Endothelial cell of umbilical vein (primary cell): ENCODE measurements around the gene UBE2I. TPM values are rescaled to one million over a fixed set of nuclear protein-coding genes. Genes with fewer than 3 reads are reported as not detected.

Experiments
- BruUV-seq: library from RNA; stranded (reverse); fragments of 400-500 nt; replicated peaks from 2 replicates; lab custom pipeline; 2021; lab: Mats Ljungman, UMichigan
- CTCF ChIA-PET: fragments of 300-600, 350-600 bp; sonication (Branson Sonifier 250); formaldehyde crosslinking; loops from one replicate; lab custom pipeline; 2021; ENCODE audit warnings: antibody characterized with exemption, inconsistent platforms; lab: Charles Lee
- POLR2A ChIA-PET: fragments of 300-600, 350-600 bp; sonication (Branson Sonifier 250); formaldehyde crosslinking; loops from one replicate; lab custom pipeline; 2021; ENCODE audit warnings: antibody characterized with exemption, inconsistent platforms; lab: Charles Lee
- DNase-seq: peaks from one replicate; pipeline ENCODE4 v3.0.0-alpha.2; 2011; ENCODE audit warnings: low read depth, low spot score
- FAIRE-seq: peaks from 2 replicates; lab custom pipeline; 2011; peaks lifted over from hg19 to GRCh38; lab: Jason Lieb, UNC
- H2AFZ ChIP-seq: 2 replicates; pipeline ENCODE4 v1.6.0; 2012; ENCODE audit warnings: low read depth, low read length, control low read depth, inconsistent platforms
- H3K27ac ChIP-seq: 2 replicates; pipeline ENCODE4 v1.5.1; 2011; ENCODE audit warnings: low read depth, mild to moderate bottlenecking, control low read depth, low read length, moderate library complexity; ENCODE audit not compliant: insufficient read depth
- H3K27me3 ChIP-seq, 2 experiments: 2 replicates each; pipeline versions ENCODE4 v1.6.0 to v1.6.1; 2011; ENCODE audit warnings: low read length in 2 of 2, mixed read lengths in 1 of 2; ENCODE audit not compliant: control insufficient read depth in 2 of 2, insufficient read depth in 2 of 2
- H3K36me3 ChIP-seq, 2 experiments: 2 replicates in 1 of 2; 3 replicates in 1 of 2; pipeline ENCODE4 v1.5.1; 2011; ENCODE audit warnings: low read length in 2 of 2, mild to moderate bottlenecking in 1 of 2, moderate library complexity in 1 of 2; ENCODE audit not compliant: control insufficient read depth in 2 of 2, insufficient read depth in 2 of 2; ENCODE audit errors: extremely low read depth in 1 of 2
- H3K4me1 ChIP-seq: 3 replicates; pipeline ENCODE4 v1.5.1; 2011; ENCODE audit warnings: mild to moderate bottlenecking, low read length; ENCODE audit not compliant: control insufficient read depth, insufficient read depth; ENCODE audit errors: extremely low read depth
- H3K4me2 ChIP-seq: 2 replicates; pipeline ENCODE4 v1.6.1; 2011; ENCODE audit warnings: low read length, control low read depth, mixed read lengths; ENCODE audit not compliant: insufficient read depth
- H3K4me3 ChIP-seq, 3 experiments: fragments of 200-600 bp in 1 of 3; sonication (generic), shearing (Covaris generic) in 1 of 3; replicated peaks in 1 of 3; 2 replicates each; pipeline ENCODE4 v1.5.1; 2011 to 2016; ENCODE audit warnings: control low read depth in 3 of 3, low read length in 3 of 3, mild to moderate bottlenecking in 2 of 3, inconsistent platforms in 1 of 3, low read depth in 1 of 3, moderate library complexity in 1 of 3; ENCODE audit not compliant: insufficient read depth in 1 of 3
- H3K79me2 ChIP-seq: 2 replicates; pipeline ENCODE4 v1.6.0; 2012; ENCODE audit warnings: low read length, inconsistent platforms; ENCODE audit not compliant: control insufficient read depth, insufficient read depth
- H3K9ac ChIP-seq: replicated peaks from 2 replicates; pipeline ENCODE3; 2011; ENCODE audit warnings: low read length, control low read depth; ENCODE audit not compliant: insufficient read depth; ENCODE audit errors: extremely low read depth
- H3K9me1 ChIP-seq: replicated peaks from 3 replicates; pipeline ENCODE4 v1.6.0; 2011; ENCODE audit warnings: mild to moderate bottlenecking, low read length; ENCODE audit not compliant: control insufficient read depth, insufficient read depth; ENCODE audit errors: extremely low read depth
- H3K9me3 ChIP-seq: replicated peaks from 2 replicates; pipeline ENCODE4 v1.5.1; 2012; ENCODE audit warnings: low read length, inconsistent platforms; ENCODE audit not compliant: control insufficient read depth, insufficient read depth
- H4K20me1 ChIP-seq: replicated peaks from 2 replicates; pipeline ENCODE3; 2011; ENCODE audit warnings: mild to moderate bottlenecking, low read length; ENCODE audit not compliant: control insufficient read depth, insufficient read depth; ENCODE audit errors: extremely low read depth
- CTCF ChIP-seq, 2 donors: IDR thresholded peaks; 1 replicate in 1 of 2; 2 replicates in 1 of 2; pipeline ENCODE4 v1.5.1; 2011; ENCODE audit warnings: low read length in 2 of 2, mild to moderate bottlenecking in 2 of 2, moderate library complexity in 2 of 2, control low read depth in 1 of 2, inconsistent platforms in 1 of 2, low read depth in 1 of 2; ENCODE audit not compliant: insufficient read depth in 1 of 2; ENCODE audit errors: extremely low read depth in 1 of 2
- EZH2 ChIP-seq: IDR thresholded peaks from 2 replicates; pipeline ENCODE4 v1.6.1; 2012; ENCODE audit warnings: borderline replicate concordance, low read depth, mild to moderate bottlenecking, moderate library complexity, low read length, inconsistent platforms; ENCODE audit not compliant: severe bottlenecking
- FOS ChIP-seq: IDR thresholded peaks from 2 replicates; pipeline ENCODE4 v1.6.1; 2011; ENCODE audit warnings: mild to moderate bottlenecking, low read length, moderate library complexity, borderline replicate concordance; ENCODE audit not compliant: insufficient read depth
- GATA2 ChIP-seq: IDR thresholded peaks from 2 replicates; pipeline ENCODE4 v1.7.0; 2011; ENCODE audit warnings: low read depth, mild to moderate bottlenecking, moderate library complexity, mixed read lengths, low read length; ENCODE audit not compliant: insufficient read length, insufficient read depth
- JUN ChIP-seq: IDR thresholded peaks from 2 replicates; pipeline ENCODE4 v1.6.1; 2011; ENCODE audit warnings: borderline replicate concordance, low read depth; ENCODE audit not compliant: insufficient read length, insufficient read depth
- MAX ChIP-seq: IDR thresholded peaks from 2 replicates; pipeline ENCODE4 v1.6.1; 2011; ENCODE audit not compliant: insufficient read depth, insufficient read length
- POLR2A ChIP-seq: IDR thresholded peaks from 2 replicates; pipeline ENCODE4 v1.6.1; 2012; ENCODE audit warnings: low read depth, mild to moderate bottlenecking, control low read depth, low read length
- POLR2AphosphoS5 ChIP-seq: IDR thresholded peaks from 2 replicates; pipeline ENCODE4 v1.6.1; 2012; ENCODE audit warnings: low read depth, mild to moderate bottlenecking, control low read depth, low read length, moderate library complexity; ENCODE audit not compliant: insufficient read depth
- dilution Hi-C: fragments of 300-500 bp; cut with MboI; formaldehyde crosslinking; loops from one replicate; pipeline ENCODE4 v1.15.0; 2019; ENCODE audit warnings: low sequenced_read_pairs; ENCODE audit not compliant: extremely low pct_ligation_motif_present
- intact Hi-C: fragments of 100-400 bp; cut with micrococcal nuclease; formaldehyde crosslinking; loops from one replicate; pipeline ENCODE4 v1.10.0; 2022
- polyA plus RNA-seq, 4 experiments: library from polyadenylated mRNA; depleted of rRNA in 3 of 4; stranded (reverse) in 3 of 4; unstranded in 1 of 4; fragments of >200 nt; gene quantifications; 2 replicates each; pipeline versions ENCODE4 v1.2.1 to v1.2.3, GENCODE V29; 2011 to 2012; ENCODE audit warnings: missing spikeins in 1 of 4
- total RNA-seq: library from RNA; stranded (reverse); gene quantifications from 2 replicates; pipeline ENCODE4 v1.2.3, GENCODE V29; 2021

Gene UBE2I
- total and polyA plus RNA-seq, 2 donors (not counting 3 experiments of a cell fraction or from before 2014, with no cell fraction given), result 122 to 233 TPM

GRCh38 chr16:1290860-1291575, 18.4 kb upstream of the UBE2I start:
- peaks cover 17 to 18% of the 10 kb centered on the region in 2 experiments for H3K27me3 ChIP-seq
- no peaks in the 10 kb centered on the region for H3K79me2 ChIP-seq
- no peak overlapping the region for H2AFZ ChIP-seq
- no peak overlapping the region for H3K9ac ChIP-seq
- H3K4me1 ChIP-seq, result no peaks in the 10 kb centered on the region
- H3K4me2 ChIP-seq, result no peak overlapping the region
- dilution Hi-C loops (no loop called here), intact Hi-C loops (no loop called here)
- H3K4me3 ChIP-seq, result no peak overlapping the region
- ChIA-PET CTCF (interaction anchor here (1.4 to 2.5 kb wide), 2 partner anchors 9 to 11 kb away, joined by 3 to 15 read pairs; no protein-coding TSS in a partner anchor), POLR2A (no interaction called here)
- no peak overlapping the region for H3K27ac ChIP-seq
- H4K20me1 ChIP-seq, result no peaks in the 10 kb centered on the region
- peak; percentile 37 for DNase-seq
- BruUV-seq, result no TSS peak
- FAIRE-seq, result no peak
- TF ChIP-seq FOS, result no peak
- no peak for TF ChIP-seq POLR2A
- no peaks in the 10 kb centered on the region for H3K36me3 ChIP-seq
- H3K9me3 ChIP-seq, result no peaks in the 10 kb centered on the region
- H3K9me1 ChIP-seq, result no peaks in the 10 kb centered on the region

- intact Hi-C loops, result no loop called here
- H3K4me2 ChIP-seq, result no peak overlapping the region
- no peak overlapping the region for H2AFZ ChIP-seq
- TF ChIP-seq GATA2 (no peak), EZH2 (no peak), JUN (no peak), MAX (no peak), POLR2AphosphoS5 (no peak), CTCF (IDR thresholded peaks at IDR 0.05; ENCODE audit: extremely low read depth in 1 of 2, insufficient read depth in 1 of 2, low read depth in 1 of 2, low read length in 2 of 2) (no peak)
- H3K9me3 ChIP-seq, result no peaks in the 10 kb centered on the region
- no peaks in the 10 kb centered on the region for H4K20me1 ChIP-seq
- peaks cover 17 to 18% of the 10 kb centered on the region in 2 experiments for H3K27me3 ChIP-seq
- FAIRE-seq (no peak), DNase-seq (no peak)
- no peaks in the 10 kb centered on the region for H3K79me2 ChIP-seq
- H3K36me3 ChIP-seq, result no peaks in the 10 kb centered on the region
- no peaks in the 10 kb centered on the region for H3K4me1 ChIP-seq
- H3K4me3 ChIP-seq, result no peak overlapping the region
- H3K27ac ChIP-seq, result no peak overlapping the region
- ChIA-PET POLR2A (no interaction called here), CTCF (interaction anchor here (1.4 to 2.5 kb wide), 2 partner anchors 9 to 11 kb away, joined by 3 to 15 read pairs; no protein-coding TSS in a partner anchor)
- H3K9me1 ChIP-seq, result no peaks in the 10 kb centered on the region
- H3K9ac ChIP-seq, result no peak overlapping the region
- dilution Hi-C loops, result no loop called here
- no TSS peak for BruUV-seq
Observed at GRCh38 chr16:1291576-1291974, 17.9 kb upstream of the UBE2I start.
